Spleen (tissue), 7 donors: Measurements from ENCODE around the gene NMT2.

Source experiments
- CTCF ChIP-seq, 11 experiments: fragments of 200-600 bp in 7 of 11; fragments of 450-650 bp in 4 of 11; sonication (generic) in 4 of 11; IDR thresholded peaks in 8 of 11; conservative IDR thresholded peaks in 3 of 11; 1 replicate in 7 of 11; 2 replicates in 4 of 11; pipeline versions ENCODE4 v1.4.0 to v1.8.0; 2016 to 2021; ENCODE audit warnings: antibody characterized with exemption in 11 of 11, inconsistent platforms in 4 of 11, mild to moderate bottlenecking in 1 of 11
- POLR2AphosphoS5 ChIP-seq, 3 donors: sonication (generic); formaldehyde crosslinking; IDR thresholded peaks; one replicate each; pipeline ENCODE4 v1.5.1; 2017; ENCODE audit warnings: antibody characterized with exemption in 3 of 3
- donor health status: DM: no; HTN: no; CAD: no; lungs with moderate emphysema.
- donor health status: DM: no; HTN: no; CAD: no.
- donor health status: DM: no; HTN: no; CAD: no.

GRCh38 chr10:15083674-15084501 is 84.6 kb downstream of the NMT2 start:
- TF ChIP-seq CTCF (IDR thresholded peaks at IDR 0.05 in 8 of 11, conservative IDR thresholded peaks at IDR 0.05 in 3 of 11): no peak
- no peak for TF ChIP-seq POLR2AphosphoS5 (IDR thresholded peaks at IDR 0.05)
